Measurements from ENCODE around the gene NFIB. TPM values are rescaled to one million over a fixed set of nuclear protein-coding genes. Genes with fewer than 3 reads are reported as not detected.

Gene NFIB
- total RNA-seq, 1 experiment from 2014 or later = 14.3 TPM

DNA sequence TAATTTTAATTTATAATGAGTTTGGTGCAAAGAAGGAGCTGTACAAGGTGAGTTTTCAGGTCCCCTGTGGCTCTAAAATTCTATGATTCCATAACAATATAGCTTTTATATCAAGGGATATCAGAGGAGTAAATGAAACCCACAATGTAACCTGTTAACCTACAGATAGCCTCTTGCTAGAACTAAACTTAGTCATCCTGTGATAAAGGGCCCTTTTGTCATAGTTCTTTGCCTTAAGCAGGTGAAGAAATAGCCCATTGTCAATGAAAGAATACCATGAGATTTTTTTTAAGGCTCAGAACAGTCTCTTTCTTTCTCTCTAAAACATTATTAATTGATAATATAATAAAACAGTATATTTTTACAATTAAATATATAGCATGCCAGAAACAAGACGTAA, 127.8 kb downstream of the NFIB start:
- Histone ChIP-seq H3K4me2 (ENCODE audit: insufficient read depth, insufficient read length, low read length) (no peak overlapping the region), H2AK5ac (ENCODE audit: insufficient read length, low read length) (no peak overlapping the region), H3K79me2 (ENCODE audit: insufficient read depth, low read length) (no peaks in the 10 kb centered on the region), H3T11ph (ENCODE audit: low read length) (no peak overlapping the region), H3K56ac (ENCODE audit: insufficient read length, low read depth, low read length) (no peak overlapping the region), H2BK15ac (ENCODE audit: low read depth, low read length) (no peak overlapping the region), H4K91ac (ENCODE audit: insufficient read length, low read depth, low read length) (no peak overlapping the region), H3K14ac (ENCODE audit: insufficient read depth, low read length) (no peak overlapping the region), H3K9me3 (ENCODE audit: control insufficient read depth, low read depth, low read length) (no peaks in the 10 kb centered on the region), H3K79me1 (ENCODE audit: insufficient read depth, low read depth, low read length, poor library complexity, severe bottlenecking) (no peaks in the 10 kb centered on the region), H3K18ac (ENCODE audit: insufficient read length, low read depth, low read length) (no peak overlapping the region), H3K27me3 (ENCODE audit: insufficient read depth, low read length) (no peaks in the 10 kb centered on the region), H3K4me1 (ENCODE audit: insufficient read depth, low read length) (no peaks in the 10 kb centered on the region), H3K23me2 (ENCODE audit: insufficient read length, low read depth, low read length, poor library complexity, severe bottlenecking) (no peaks in the 10 kb centered on the region), H3K4ac (ENCODE audit: low read depth, low read length) (no peak overlapping the region), H3K27ac (ENCODE audit: insufficient read length, low read depth, low read length) (no peak overlapping the region), H4K20me1 (ENCODE audit: control insufficient read depth, insufficient read depth, insufficient read length) (no peaks in the 10 kb centered on the region), H2BK5ac (ENCODE audit: insufficient read length, low read length) (no peak overlapping the region), H2AFZ (ENCODE audit: low read length) (no peak overlapping the region), H4K8ac (replicated peaks; ENCODE audit: insufficient read length, low read depth, low read length) (no peak overlapping the region), H2BK20ac (ENCODE audit: low read depth, low read length, poor library complexity, severe bottlenecking) (no peak overlapping the region), H3K23ac (ENCODE audit: insufficient read length, low read depth, low read length) (no peak overlapping the region), H3K9ac (ENCODE audit: extremely low read depth, insufficient read length, low read length) (no peak overlapping the region), H4K5ac (ENCODE audit: insufficient read length, low read depth, low read length) (no peak overlapping the region), H2BK120ac (ENCODE audit: low read depth, low read length, poor library complexity, severe bottlenecking) (no peak overlapping the region), H2BK12ac (ENCODE audit: insufficient read length, low read depth, low read length) (no peak overlapping the region)
- no peak overlapping the region for H3K4me3 Mint-ChIP-seq
- no CpG with 5 or more reads among the region's 1 CpG for WGBS (ENCODE audit: extremely low coverage, insufficient read length, low lambda C conversion rate)
- DNase-seq = no peak
- H3K4me1 Mint-ChIP-seq = peaks cover 16 to 17% of the 10 kb centered on the region in 2 experiments
- H3K27ac Mint-ChIP-seq = no peak overlapping the region
- TF ChIP-seq, protein P1, sequence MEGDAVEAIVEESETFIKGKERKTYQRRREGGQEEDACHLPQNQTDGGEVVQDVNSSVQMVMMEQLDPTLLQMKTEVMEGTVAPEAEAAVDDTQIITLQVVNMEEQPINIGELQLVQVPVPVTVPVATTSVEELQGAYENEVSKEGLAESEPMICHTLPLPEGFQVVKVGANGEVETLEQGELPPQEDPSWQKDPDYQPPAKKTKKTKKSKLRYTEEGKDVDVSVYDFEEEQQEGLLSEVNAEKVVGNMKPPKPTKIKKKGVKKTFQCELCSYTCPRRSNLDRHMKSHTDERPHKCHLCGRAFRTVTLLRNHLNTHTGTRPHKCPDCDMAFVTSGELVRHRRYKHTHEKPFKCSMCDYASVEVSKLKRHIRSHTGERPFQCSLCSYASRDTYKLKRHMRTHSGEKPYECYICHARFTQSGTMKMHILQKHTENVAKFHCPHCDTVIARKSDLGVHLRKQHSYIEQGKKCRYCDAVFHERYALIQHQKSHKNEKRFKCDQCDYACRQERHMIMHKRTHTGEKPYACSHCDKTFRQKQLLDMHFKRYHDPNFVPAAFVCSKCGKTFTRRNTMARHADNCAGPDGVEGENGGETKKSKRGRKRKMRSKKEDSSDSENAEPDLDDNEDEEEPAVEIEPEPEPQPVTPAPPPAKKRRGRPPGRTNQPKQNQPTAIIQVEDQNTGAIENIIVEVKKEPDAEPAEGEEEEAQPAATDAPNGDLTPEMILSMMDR (conservative IDR thresholded peaks at IDR 0.05) = no peak
- no peaks in the 10 kb centered on the region for H3K27me3 Mint-ChIP-seq (ENCODE audit: low read depth)
- no peaks in the 10 kb centered on the region for H3K9me3 Mint-ChIP-seq
- no peaks in the 10 kb centered on the region; a peak in 1 of 7 replicates for H3K36me3 Mint-ChIP-seq (ENCODE audit: insufficient read depth in 1 of 3, low read depth in 3 of 3)

Data from H9 (cell line).